Sigmoid colon (tissue), 7 donors: ENCODE measurements around the gene CNKSR3. TPM values are rescaled to one million over a fixed set of nuclear protein-coding genes. Genes with fewer than 3 reads are reported as not detected.

ENCODE experiments used
- DNase-seq: peaks from one replicate; pipeline ENCODE4 v3.0.0-alpha.2; 2019
- H3K27ac ChIP-seq, 4 donors: fragments of 200-600 bp; sonication (generic); one replicate each; pipeline ENCODE4 v1.5.1; 2016 to 2019; ENCODE audit warnings: mild to moderate bottlenecking in 1 of 4
- H3K27me3 ChIP-seq, 3 donors: fragments of 200-600 bp; sonication (generic); one replicate each; pipeline ENCODE4 v1.5.1; 2019; ENCODE audit warnings: mild to moderate bottlenecking in 1 of 3
- H3K36me3 ChIP-seq, 4 donors: fragments of 200-600 bp; sonication (generic); one replicate each; pipeline ENCODE4 v1.5.1; 2016 to 2019
- H3K4me1 ChIP-seq, 4 donors: fragments of 200-600 bp; sonication (generic); one replicate each; pipeline ENCODE4 v1.5.1; 2017 to 2019
- H3K4me3 ChIP-seq, 4 donors: fragments of 200-600 bp; sonication (generic); one replicate each; pipeline ENCODE4 v1.5.1; 2017 to 2019; ENCODE audit warnings: mild to moderate bottlenecking in 2 of 4, moderate library complexity in 1 of 4
- H3K9me3 ChIP-seq, 4 donors: fragments of 200-600 bp in 3 of 4; sonication (generic) in 3 of 4; one replicate each; pipeline versions ENCODE4 v1.5.1 to v1.6.1; 2013 to 2019
- EP300 ChIP-seq, 4 donors: sonication (generic); formaldehyde crosslinking; IDR thresholded peaks; one replicate each; pipeline ENCODE4 v1.6.1; 2017; ENCODE audit warnings: antibody characterized with exemption in 4 of 4
- POLR2A ChIP-seq, 2 donors: fragments of 450-650 bp; IDR thresholded peaks; one replicate each; pipeline ENCODE4 v1.6.1; 2016; ENCODE audit warnings: antibody characterized with exemption in 2 of 2, mild to moderate bottlenecking in 2 of 2, moderate library complexity in 2 of 2
- POLR2AphosphoS5 ChIP-seq, 4 donors: sonication (generic); formaldehyde crosslinking; IDR thresholded peaks; one replicate each; pipeline ENCODE4 v1.6.1; 2017; ENCODE audit warnings: antibody characterized with exemption in 4 of 4
- WGBS, 2 donors: extraction: QIAGEN DNeasy Blood & Tissue Kit; methylation state at CpG; one replicate each; pipeline ENCODE4 v1.1.7; 2013; 5-methylcytosine and 5-hydroxymethylcytosine counted together
- intact Hi-C: fragments of 100-400 bp; cut with DNase I; formaldehyde crosslinking; loops from one replicate; pipeline ENCODE4 v1.15.1; 2023
- polyA plus RNA-seq, 3 donors: library from polyadenylated mRNA; stranded (reverse); fragments of 200-250 nt; gene quantifications; one replicate each; pipeline ENCODE4 v1.2.3, GENCODE V29; 2013
- total RNA-seq, 4 donors: library from RNA; depleted of rRNA; stranded (reverse); fragments of >200 nt; gene quantifications; one replicate each; pipeline ENCODE4 v1.1.0, GENCODE V29; 2016
- TF ChIP-seq, protein P1 (sequence below), 4 experiments: fragments of 450-650 bp in 3 of 4; fragments of 200-600 bp in 1 of 4; IDR thresholded peaks; one replicate each; pipeline ENCODE4 v1.5.1; 2016 to 2019; ENCODE audit warnings: antibody characterized with exemption in 4 of 4, mild to moderate bottlenecking in 3 of 4, moderate library complexity in 2 of 4
- donor health status: healthy with polysubstance abuse.
- donor health status: Bipolar disorder and iron deficiency.
- donor health status: healthy.

Gene CNKSR3
- total and polyA plus RNA-seq, 7 donors: 6.0 to 17.4 (median 15.3) TPM

- DNase-seq: no peak
- Histone ChIP-seq H3K4me1 (peaks cover 0 to 88% (median 65%) of the 10 kb centered on the region in 4 donors), H3K4me3 (no peak overlapping the region), H3K9me3 (no peaks in the 10 kb centered on the region), H3K27ac (peak overlapping the region; percentile 74 to 90 (median 79)), H3K27me3 (no peaks in the 10 kb centered on the region), H3K36me3 (no peaks in the 10 kb centered on the region)
- 79 to 85% methylated on average over 13 of the region's 13 CpGs for WGBS, 2 donors
- peak in 3 of 4 donors; percentile 28 to 36 (median 35) for TF ChIP-seq POLR2AphosphoS5 (IDR thresholded peaks at IDR 0.05)
- no peak for TF ChIP-seq EP300 (IDR thresholded peaks at IDR 0.05)
- intact Hi-C loops: loop anchor here (5.0 kb wide), 1 partner anchor 135 kb away; no protein-coding TSS in a partner anchor
Observed at GRCh38 chr6:154457046-154457713, 53.3 kb downstream of the CNKSR3 start.

DNA sequence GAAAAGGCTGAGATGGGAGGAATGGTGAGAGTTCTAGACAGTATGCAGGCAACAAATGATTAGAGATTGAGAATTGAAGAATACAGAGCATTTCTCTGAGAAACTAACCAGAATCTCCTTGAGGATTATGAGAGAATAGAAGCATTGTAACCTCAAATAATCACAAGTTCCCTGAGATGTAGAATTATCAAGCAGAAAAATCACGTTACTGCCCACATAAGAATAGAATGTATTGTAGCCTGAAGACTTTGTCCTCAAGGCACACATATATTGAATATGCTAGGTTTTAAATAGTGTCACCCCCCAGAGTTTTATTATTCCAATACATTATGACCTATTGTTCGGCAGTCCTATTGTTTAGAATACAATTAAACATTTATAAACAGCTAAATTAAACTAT lies 57.2 kb downstream of the CNKSR3 start:
- intact Hi-C loops: no loop called here

GRCh38 chr6:154450498-154450897 lies 60.0 kb downstream of the CNKSR3 start:
- peak overlapping the region in 3 of 4 donors; percentile 79 to 90 (median 83) for H3K27ac ChIP-seq
- peaks cover 0 to 73% (median 50%) of the 10 kb centered on the region in 4 donors for H3K4me1 ChIP-seq
- intact Hi-C loops: no loop called here
- H3K27me3 ChIP-seq: no peaks in the 10 kb centered on the region
- 77 to 88% methylated on average over 3 of the region's 3 CpGs for WGBS, 2 donors
- H3K9me3 ChIP-seq: no peaks in the 10 kb centered on the region
- H3K36me3 ChIP-seq: no peaks in the 10 kb centered on the region
- no peak overlapping the region for H3K4me3 ChIP-seq
- no peak for DNase-seq
- TF ChIP-seq POLR2AphosphoS5 (IDR thresholded peaks at IDR 0.05) (no peak), POLR2A (IDR thresholded peaks at IDR 0.05) (no peak), EP300 (IDR thresholded peaks at IDR 0.05) (no peak)
- TF ChIP-seq, protein P1, sequence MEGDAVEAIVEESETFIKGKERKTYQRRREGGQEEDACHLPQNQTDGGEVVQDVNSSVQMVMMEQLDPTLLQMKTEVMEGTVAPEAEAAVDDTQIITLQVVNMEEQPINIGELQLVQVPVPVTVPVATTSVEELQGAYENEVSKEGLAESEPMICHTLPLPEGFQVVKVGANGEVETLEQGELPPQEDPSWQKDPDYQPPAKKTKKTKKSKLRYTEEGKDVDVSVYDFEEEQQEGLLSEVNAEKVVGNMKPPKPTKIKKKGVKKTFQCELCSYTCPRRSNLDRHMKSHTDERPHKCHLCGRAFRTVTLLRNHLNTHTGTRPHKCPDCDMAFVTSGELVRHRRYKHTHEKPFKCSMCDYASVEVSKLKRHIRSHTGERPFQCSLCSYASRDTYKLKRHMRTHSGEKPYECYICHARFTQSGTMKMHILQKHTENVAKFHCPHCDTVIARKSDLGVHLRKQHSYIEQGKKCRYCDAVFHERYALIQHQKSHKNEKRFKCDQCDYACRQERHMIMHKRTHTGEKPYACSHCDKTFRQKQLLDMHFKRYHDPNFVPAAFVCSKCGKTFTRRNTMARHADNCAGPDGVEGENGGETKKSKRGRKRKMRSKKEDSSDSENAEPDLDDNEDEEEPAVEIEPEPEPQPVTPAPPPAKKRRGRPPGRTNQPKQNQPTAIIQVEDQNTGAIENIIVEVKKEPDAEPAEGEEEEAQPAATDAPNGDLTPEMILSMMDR (IDR thresholded peaks at IDR 0.05): no peak

More for the DNA sequence above, 57.2 kb downstream of the CNKSR3 start:
- peaks cover 0 to 73% (median 40%) of the 10 kb centered on the region in 4 donors for H3K4me1 ChIP-seq
- TF ChIP-seq EP300 (IDR thresholded peaks at IDR 0.05) (no peak), POLR2AphosphoS5 (IDR thresholded peaks at IDR 0.05) (no peak), POLR2A (IDR thresholded peaks at IDR 0.05) (no peak)
- TF ChIP-seq, protein P1 (IDR thresholded peaks at IDR 0.05): no peak
- no peak for DNase-seq
- H3K4me3 ChIP-seq: no peak overlapping the region
- no peaks in the 10 kb centered on the region for H3K9me3 ChIP-seq
- H3K27ac ChIP-seq: peak overlapping the region; percentile 10 to 90 (median 81)
- no peaks in the 10 kb centered on the region for H3K27me3 ChIP-seq
- WGBS, 2 donors: 22 to 60% methylated on average over 2 of the region's 2 CpGs
- H3K36me3 ChIP-seq: no peaks in the 10 kb centered on the region

GRCh38 chr6:154448448-154449096 lies 61.9 kb downstream of the CNKSR3 start:
- Histone ChIP-seq H3K4me3 (peak overlapping the region in 1 of 4 donors; percentile 20), H3K9me3 (no peaks in the 10 kb centered on the region), H3K36me3 (no peaks in the 10 kb centered on the region), H3K4me1 (peaks cover 0 to 78% (median 53%) of the 10 kb centered on the region in 4 donors), H3K27me3 (no peaks in the 10 kb centered on the region), H3K27ac (peak overlapping the region; percentile 79 to 90 (median 82))
- intact Hi-C loops: loop anchor here (2.0 kb wide), 2 partner anchors 38 to 62 kb away; partner anchors contain the start of gene CNKSR3
- TF ChIP-seq POLR2A (IDR thresholded peaks at IDR 0.05): no peak
- peak; percentile 78 to 97 (median 88) for TF ChIP-seq EP300 (IDR thresholded peaks at IDR 0.05)
- TF ChIP-seq POLR2AphosphoS5 (IDR thresholded peaks at IDR 0.05): peak; percentile 69 to 91 (median 84)
- TF ChIP-seq, protein P1 (IDR thresholded peaks at IDR 0.05): peak in 3 of 4 experiments; percentile 32 to 46 (median 41)
- DNase-seq: peak; percentile 87
- WGBS, 2 donors: 63 to 73% methylated on average over 11 of the region's 11 CpGs

DNA sequence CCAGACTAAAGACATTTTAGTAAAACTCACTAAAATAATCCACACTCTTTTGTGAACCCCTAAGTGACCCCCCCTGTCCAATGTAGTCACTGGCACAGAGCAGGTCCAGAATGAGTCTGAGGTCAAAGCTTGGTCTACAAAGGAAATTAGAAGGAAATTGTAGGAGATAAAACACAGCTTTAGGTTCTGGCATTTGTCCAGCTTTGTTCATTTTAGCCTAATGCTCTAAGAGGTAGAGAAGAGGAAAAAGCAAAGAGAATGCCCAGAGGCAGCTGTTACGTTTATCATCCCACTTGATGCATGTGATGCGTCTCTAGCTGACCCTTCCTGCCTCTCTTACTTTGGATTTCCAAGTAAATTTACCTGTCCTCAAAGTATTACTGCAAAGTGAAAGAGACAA lies 62.5 kb downstream of the CNKSR3 start:
- Histone ChIP-seq H3K9me3 (no peaks in the 10 kb centered on the region), H3K27me3 (no peaks in the 10 kb centered on the region), H3K4me1 (peaks cover 0 to 72% (median 51%) of the 10 kb centered on the region in 4 donors), H3K4me3 (peak overlapping the region in 1 of 4 donors; percentile 20), H3K27ac (peak overlapping the region; percentile 79 to 90 (median 82)), H3K36me3 (no peaks in the 10 kb centered on the region)
- TF ChIP-seq POLR2AphosphoS5 (IDR thresholded peaks at IDR 0.05) (no peak), EP300 (IDR thresholded peaks at IDR 0.05) (no peak), POLR2A (IDR thresholded peaks at IDR 0.05) (no peak)
- TF ChIP-seq, protein P1 (IDR thresholded peaks at IDR 0.05): no peak
- WGBS, 2 donors: 32 to 44% methylated on average over 2 of the region's 2 CpGs
- intact Hi-C loops: loop anchor here (2.0 kb wide), 2 partner anchors 37 to 63 kb away; partner anchors contain the start of gene CNKSR3
- no peak for DNase-seq
